ENCODE measurements around the gene PPHLN1. TPM values are rescaled to one million over a fixed set of nuclear protein-coding genes. Genes with fewer than 3 reads are reported as not detected.
"Not testable (repeated sequence)": the region's sequence is repeated elsewhere in the genome, so short reads cannot be mapped to it uniquely, and the experiment has no call there.

PPHLN1 gene
- total RNA-seq, 4 donors from 2014 or later: 63.2 to 175 (median 68.1) TPM

DNA sequence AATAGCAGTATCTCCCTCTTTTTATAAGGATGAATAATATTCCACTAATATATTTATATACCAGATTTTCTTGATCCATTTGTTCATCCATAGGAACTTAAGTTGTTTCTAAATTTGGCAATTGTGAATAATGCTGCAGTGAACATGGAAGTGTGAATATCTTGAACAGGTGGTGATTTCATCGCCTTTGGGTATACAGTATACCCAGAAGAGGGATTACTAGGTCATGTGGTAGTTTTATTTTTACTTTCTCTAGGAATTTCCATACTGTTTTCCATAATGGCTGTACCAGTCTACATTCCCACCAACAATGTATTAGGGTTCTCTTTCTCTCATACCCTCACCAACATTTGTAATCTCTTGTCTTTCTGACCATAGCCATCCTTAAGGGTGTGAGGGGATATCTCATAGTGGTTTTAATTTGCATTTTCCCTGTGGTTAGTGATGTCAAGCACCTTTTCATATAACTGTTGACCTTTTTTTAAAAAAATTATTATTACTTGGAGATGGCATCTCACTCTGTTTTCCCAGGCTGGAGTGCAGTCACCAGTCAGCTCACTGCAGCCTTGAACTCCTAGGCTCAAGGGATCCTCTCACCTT lies 20.5 kb downstream of the PPHLN1 start:
- H3K27me3 ChIP-seq: no peaks in the 10 kb centered on the region
- no peak for DNase-seq
- H3K4me1 ChIP-seq: no peaks in the 10 kb centered on the region
- H3K4me3 ChIP-seq: no peak overlapping the region
- no peaks in the 10 kb centered on the region for H3K9me3 ChIP-seq
- H3K27ac ChIP-seq: no peak overlapping the region
- H3K36me3 ChIP-seq: no peaks in the 10 kb centered on the region
- no peak for TF ChIP-seq POLR2A (IDR thresholded peaks at IDR 0.05)
- TF ChIP-seq, protein P1, sequence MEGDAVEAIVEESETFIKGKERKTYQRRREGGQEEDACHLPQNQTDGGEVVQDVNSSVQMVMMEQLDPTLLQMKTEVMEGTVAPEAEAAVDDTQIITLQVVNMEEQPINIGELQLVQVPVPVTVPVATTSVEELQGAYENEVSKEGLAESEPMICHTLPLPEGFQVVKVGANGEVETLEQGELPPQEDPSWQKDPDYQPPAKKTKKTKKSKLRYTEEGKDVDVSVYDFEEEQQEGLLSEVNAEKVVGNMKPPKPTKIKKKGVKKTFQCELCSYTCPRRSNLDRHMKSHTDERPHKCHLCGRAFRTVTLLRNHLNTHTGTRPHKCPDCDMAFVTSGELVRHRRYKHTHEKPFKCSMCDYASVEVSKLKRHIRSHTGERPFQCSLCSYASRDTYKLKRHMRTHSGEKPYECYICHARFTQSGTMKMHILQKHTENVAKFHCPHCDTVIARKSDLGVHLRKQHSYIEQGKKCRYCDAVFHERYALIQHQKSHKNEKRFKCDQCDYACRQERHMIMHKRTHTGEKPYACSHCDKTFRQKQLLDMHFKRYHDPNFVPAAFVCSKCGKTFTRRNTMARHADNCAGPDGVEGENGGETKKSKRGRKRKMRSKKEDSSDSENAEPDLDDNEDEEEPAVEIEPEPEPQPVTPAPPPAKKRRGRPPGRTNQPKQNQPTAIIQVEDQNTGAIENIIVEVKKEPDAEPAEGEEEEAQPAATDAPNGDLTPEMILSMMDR (IDR thresholded peaks at IDR 0.05): no peak

DNA sequence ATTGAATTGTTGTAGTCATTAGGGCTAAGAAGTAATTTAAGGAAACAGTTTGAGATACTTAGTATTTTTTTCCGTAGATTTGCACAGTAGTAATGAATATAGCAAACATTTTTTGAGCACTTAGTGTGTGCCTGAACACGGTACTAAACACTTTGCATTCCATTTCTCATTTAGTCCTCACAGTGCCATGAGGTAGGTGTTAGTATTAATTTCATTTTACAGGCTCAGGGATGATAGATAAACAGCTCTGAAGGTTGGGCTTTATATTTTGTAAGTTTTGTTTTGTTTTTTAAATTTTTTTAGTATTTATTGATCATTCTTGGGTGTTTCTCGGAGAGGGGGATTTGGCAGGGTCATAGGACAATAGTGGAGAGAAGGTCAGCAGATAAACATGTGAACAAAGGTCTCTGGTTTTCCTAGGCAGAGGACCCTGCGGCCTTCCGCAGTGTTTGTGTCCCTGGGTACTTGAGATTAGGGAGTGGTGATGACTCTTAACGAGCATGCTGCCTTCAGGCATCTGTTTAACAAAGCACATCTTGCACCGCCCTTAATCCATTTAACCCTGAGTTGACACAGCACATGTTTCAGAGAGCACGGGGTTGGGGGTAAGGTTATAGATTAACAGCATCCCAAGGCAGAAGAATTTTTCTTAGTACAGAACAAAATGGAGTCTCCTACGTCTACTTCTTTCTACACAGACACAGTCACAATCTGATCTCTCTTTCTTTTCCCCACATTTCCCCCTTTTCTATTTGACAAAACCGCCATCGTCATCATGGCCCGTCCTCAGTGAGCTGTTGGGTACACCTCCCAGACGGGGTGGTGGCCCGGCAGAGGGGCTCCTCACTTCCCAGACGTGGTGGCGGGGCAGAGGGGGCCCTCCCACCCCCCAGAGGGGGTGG lies 23.4 kb downstream of the PPHLN1 start:
- not testable (repeated sequence) for H3K9me3 ChIP-seq, DNase-seq, H3K27me3 ChIP-seq, H3K4me1 ChIP-seq, H3K27ac ChIP-seq, H3K4me3 ChIP-seq
- peaks cover 0 to 22% (median 0%) of the 10 kb centered on the region in 3 donors for H3K36me3 ChIP-seq

DNA sequence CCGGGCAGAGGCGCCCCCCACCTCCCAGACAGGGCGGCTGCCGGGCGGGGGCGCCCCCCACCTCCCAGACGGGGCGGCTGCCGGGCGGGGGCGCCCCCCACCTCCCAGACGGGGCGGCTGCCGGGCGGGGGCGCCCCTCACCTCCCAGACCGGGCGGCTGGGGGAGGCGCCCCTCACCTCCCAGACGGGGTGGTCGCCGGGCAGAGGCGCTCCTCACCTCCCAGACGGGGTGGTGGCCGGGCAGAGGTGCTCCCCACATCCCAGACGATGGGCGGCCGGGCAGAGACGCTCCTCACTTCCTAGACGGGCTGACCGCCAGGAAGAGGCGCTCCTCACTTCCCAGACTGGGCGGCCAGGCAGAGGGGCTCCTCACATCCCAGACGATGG lies 24.0 kb downstream of the PPHLN1 start:
- not testable (repeated sequence) for H3K9me3 ChIP-seq, H3K27ac ChIP-seq, H3K4me3 ChIP-seq, H3K27me3 ChIP-seq, H3K4me1 ChIP-seq, DNase-seq
- H3K36me3 ChIP-seq: peaks cover 0 to 27% (median 0%) of the 10 kb centered on the region in 3 donors

DNA sequence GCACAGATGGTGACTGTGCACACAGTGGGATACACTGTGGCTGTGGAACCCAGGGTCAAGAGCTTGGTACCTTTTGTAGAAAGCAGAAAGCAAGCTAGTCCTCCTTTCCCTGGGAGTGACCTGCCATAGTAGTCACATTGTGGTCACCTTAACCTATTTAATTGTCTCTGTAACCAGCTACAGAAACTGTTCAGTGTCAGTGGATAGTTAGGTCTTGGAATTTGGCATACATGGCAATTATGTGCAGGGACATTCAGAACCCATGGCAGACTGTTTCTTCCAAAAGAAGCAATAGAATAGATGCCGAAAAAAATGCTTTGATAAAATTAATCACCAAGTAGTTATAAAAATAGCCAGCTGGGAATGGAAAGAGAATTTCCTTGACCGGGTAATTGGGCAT lies 30.4 kb downstream of the PPHLN1 start:
- H3K27ac ChIP-seq: no peak overlapping the region
- H3K27me3 ChIP-seq: no peaks in the 10 kb centered on the region
- no peak for DNase-seq
- H3K36me3 ChIP-seq: peaks cover 0 to 42% (median 0%) of the 10 kb centered on the region in 3 donors
- no peak for TF ChIP-seq POLR2A (IDR thresholded peaks at IDR 0.05)
- TF ChIP-seq, protein P1 (IDR thresholded peaks at IDR 0.05): no peak
- no peaks in the 10 kb centered on the region for H3K9me3 ChIP-seq
- no peaks in the 10 kb centered on the region for H3K4me1 ChIP-seq
- no peak overlapping the region for H3K4me3 ChIP-seq

DNA sequence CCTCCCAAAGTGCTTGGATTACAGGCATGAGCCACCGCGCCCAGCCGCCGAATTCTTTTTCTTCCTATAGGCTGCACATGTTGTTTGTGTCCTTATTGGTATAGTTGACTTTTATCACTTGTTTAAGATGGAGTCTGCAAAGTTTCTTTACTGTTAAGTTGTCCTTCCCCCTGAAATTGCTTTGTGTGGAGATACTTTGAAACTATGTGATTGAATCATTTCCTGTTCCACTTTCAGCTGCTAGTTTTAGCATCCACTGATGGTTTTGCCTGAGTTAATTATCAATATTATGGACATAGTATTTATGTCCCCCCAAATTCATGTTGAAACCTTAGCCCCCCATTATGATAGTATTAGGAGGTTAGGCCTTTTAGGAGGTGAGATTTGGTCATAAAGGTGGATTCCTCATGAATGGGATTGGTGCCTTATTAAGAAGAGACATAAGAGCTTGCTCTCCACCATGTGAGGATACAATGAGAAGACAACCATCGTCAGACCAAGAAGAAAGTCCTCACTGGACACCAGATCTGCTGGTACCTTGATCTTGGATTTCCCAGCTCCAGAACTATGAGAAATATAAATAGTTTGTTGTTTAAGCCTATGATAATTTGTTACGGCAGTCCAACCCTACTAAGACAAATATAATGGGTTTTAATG lies 34.9 kb downstream of the PPHLN1 start:
- no peak overlapping the region for H3K4me3 ChIP-seq
- H3K4me1 ChIP-seq: no peaks in the 10 kb centered on the region
- peaks cover 0 to 13% (median 0%) of the 10 kb centered on the region in 3 donors for H3K36me3 ChIP-seq
- H3K27me3 ChIP-seq: no peaks in the 10 kb centered on the region
- H3K9me3 ChIP-seq: no peaks in the 10 kb centered on the region
- TF ChIP-seq, protein P1 (IDR thresholded peaks at IDR 0.05): no peak
- TF ChIP-seq POLR2A (IDR thresholded peaks at IDR 0.05): no peak
- H3K27ac ChIP-seq: no peak overlapping the region
- DNase-seq: no peak

DNA sequence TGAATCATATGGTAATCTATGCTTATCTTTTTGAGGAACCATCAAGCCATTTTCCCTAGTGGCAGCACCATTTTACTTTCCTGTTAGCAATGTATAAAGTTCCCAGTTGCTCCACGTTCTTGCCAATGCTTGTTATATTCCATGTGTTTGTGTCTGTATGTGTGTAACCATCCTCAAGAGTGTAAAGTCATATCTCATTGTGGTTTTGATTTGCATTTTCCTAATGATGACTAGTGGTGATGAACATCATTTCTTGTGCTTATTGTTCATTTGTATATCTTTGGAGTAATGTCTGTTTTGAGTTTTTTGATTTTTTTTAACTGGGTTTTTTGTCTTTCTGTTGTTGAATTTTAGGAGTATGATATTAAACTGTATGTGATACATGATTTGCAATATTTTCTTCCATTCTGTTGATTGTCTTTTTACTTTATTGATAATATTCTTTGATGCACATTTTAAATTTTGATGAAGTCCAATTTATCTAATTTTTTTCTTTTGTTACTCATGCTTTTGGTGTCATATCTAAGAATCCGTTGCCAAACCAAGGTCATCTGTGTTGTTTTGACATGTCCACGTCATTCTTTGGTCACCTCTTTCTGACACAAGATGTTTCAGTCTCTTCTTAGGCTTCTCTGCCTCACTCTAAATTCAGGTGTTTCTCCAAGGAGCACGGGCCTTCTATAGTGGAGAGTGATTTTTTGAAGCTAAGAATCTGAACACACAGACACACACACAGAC lies 36.1 kb downstream of the PPHLN1 start:
- TF ChIP-seq POLR2A (IDR thresholded peaks at IDR 0.05): no peak
- TF ChIP-seq, protein P1 (IDR thresholded peaks at IDR 0.05): no peak
- Histone ChIP-seq H3K36me3 (peaks cover 0 to 4% (median 0%) of the 10 kb centered on the region in 3 donors), H3K4me1 (no peaks in the 10 kb centered on the region), H3K4me3 (no peak overlapping the region), H3K27me3 (no peaks in the 10 kb centered on the region), H3K9me3 (no peaks in the 10 kb centered on the region), H3K27ac (no peak overlapping the region)
- no peak for DNase-seq

All from Peyer's patch (tissue), 4 donors.